ENCODE results near the gene ADAMTS2. TPM values are rescaled to one million over a fixed set of nuclear protein-coding genes. Genes with fewer than 3 reads are reported as not detected.

Gene ADAMTS2
- total RNA-seq, 1 donor from 2014 or later: 29.7 TPM

DNA sequence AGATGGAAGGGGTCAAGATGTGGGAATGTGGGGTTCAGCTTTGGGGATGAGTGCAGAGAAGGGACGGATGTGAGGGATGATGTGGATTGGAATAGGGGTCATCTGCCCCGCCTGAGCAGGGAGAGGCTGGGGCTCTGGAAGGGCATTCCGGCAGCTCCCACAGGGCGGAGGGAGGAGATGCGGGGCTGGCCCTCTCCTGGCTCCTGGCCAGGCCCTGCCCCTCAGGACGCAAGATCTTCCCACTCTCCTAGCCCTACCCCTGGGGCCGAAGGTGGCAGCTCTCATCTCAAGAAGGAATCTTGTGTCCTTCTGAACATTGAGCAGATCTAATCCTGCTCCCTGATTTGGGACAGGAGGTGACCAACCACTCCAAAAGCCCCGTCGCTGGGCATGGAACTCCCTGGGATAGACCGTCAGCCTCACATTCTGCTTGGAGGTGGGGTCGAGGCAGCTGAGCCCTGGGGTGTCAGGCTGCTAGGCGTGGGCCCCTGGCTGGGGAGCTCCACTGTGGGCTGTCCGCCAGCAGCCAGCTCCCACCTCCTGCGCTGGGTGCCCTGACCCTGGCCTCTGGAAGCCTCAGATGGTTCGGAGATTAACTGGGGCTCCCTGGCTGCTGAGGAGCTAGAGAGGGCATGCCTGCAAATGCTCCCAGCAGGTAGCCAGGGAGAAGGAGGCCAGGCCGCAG, 159.9 kb downstream of the ADAMTS2 start:
- Histone ChIP-seq H3K27ac (ENCODE audit: low read depth, low read length) (no peak overlapping the region), H3K4me3 (ENCODE audit: low read length in 3 of 3) (no peak overlapping the region), H3K36me3 (ENCODE audit: control insufficient read depth in 3 of 3, insufficient read depth in 3 of 3, low read length in 3 of 3) (no peaks in the 10 kb centered on the region), H3K9ac (ENCODE audit: low read depth in 1 of 3, low read length in 3 of 3) (no peak overlapping the region), H3K9me3 (ENCODE audit: control insufficient read depth in 3 of 3, low read length in 3 of 3) (no peaks in the 10 kb centered on the region), H3K27me3 (ENCODE audit: control insufficient read depth in 3 of 3, insufficient read depth in 3 of 3, low read length in 3 of 3) (peaks cover 0 to 9% (median 8%) of the 10 kb centered on the region in 3 donors), H3K4me1 (ENCODE audit: control insufficient read depth in 3 of 3, insufficient read depth in 3 of 3, low read length in 3 of 3) (no peaks in the 10 kb centered on the region)

DNA sequence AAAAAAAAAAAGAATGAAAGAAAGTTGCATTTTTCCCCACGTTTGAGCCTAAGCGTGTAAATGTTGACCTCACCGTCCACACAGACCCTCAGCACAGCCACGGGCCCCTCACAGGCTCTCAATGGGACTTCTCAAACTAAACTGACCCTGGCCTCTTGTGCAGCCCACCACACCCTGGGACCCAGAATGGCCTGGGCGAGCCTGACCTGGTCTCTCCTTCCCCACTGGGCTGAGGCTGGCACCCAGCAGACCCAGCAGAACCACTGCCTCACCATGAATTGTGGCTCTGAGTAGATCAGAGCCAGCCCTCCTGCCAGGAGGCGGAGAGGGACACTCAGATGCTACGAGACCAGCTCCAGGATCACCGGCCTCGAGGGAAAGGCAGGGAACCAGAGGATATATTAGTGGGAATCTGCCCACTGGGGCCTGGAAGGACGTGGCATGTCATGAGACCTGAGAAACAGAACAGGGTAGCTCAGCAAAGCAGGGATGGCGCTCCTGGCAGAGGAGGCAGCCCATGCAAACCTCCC, 160.7 kb downstream of the ADAMTS2 start:
- no peak overlapping the region for H3K4me3 ChIP-seq (ENCODE audit: low read length in 3 of 3)
- no peak overlapping the region for H3K27ac ChIP-seq (ENCODE audit: low read depth, low read length)
- H3K4me1 ChIP-seq (ENCODE audit: control insufficient read depth in 3 of 3, insufficient read depth in 3 of 3, low read length in 3 of 3): no peaks in the 10 kb centered on the region
- no peak overlapping the region for H3K9ac ChIP-seq (ENCODE audit: low read depth in 1 of 3, low read length in 3 of 3)
- H3K9me3 ChIP-seq (ENCODE audit: control insufficient read depth in 3 of 3, low read length in 3 of 3): no peaks in the 10 kb centered on the region
- H3K36me3 ChIP-seq (ENCODE audit: control insufficient read depth in 3 of 3, insufficient read depth in 3 of 3, low read length in 3 of 3): peaks cover 0 to 2% (median 0%) of the 10 kb centered on the region in 3 donors
- peaks cover 0 to 12% (median 8%) of the 10 kb centered on the region in 3 donors for H3K27me3 ChIP-seq (ENCODE audit: control insufficient read depth in 3 of 3, insufficient read depth in 3 of 3, low read length in 3 of 3)

DNA sequence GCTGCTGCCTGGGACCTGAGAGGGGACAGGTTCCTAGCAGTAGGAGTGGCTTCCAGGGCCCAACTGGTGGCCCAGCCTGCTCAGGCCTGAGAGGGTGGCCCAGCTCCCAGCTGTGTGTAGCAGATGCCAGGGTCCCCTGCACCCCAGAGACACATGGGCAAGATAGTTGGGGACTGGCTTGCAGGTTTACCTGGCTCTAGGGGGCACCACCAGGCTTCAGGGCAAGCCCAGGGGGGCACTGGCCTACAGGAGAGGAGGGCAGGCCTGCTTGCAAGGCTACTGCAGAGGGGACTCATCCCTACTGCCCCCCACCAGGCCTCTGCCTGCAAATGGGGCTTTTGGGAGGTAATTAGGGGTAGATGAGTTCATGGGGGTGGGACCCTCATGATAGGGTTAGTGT, 161.8 kb downstream of the ADAMTS2 start:
- Histone ChIP-seq H3K4me1 (ENCODE audit: control insufficient read depth in 3 of 3, insufficient read depth in 3 of 3, low read length in 3 of 3) (no peaks in the 10 kb centered on the region), H3K27ac (ENCODE audit: low read depth, low read length) (no peak overlapping the region), H3K36me3 (ENCODE audit: control insufficient read depth in 3 of 3, insufficient read depth in 3 of 3, low read length in 3 of 3) (peaks cover 0 to 2% (median 0%) of the 10 kb centered on the region in 3 donors), H3K9me3 (ENCODE audit: control insufficient read depth in 3 of 3, low read length in 3 of 3) (no peaks in the 10 kb centered on the region), H3K27me3 (ENCODE audit: control insufficient read depth in 3 of 3, insufficient read depth in 3 of 3, low read length in 3 of 3) (peaks cover 0 to 9% (median 8%) of the 10 kb centered on the region in 3 donors), H3K4me3 (ENCODE audit: low read length in 3 of 3) (no peak overlapping the region), H3K9ac (ENCODE audit: low read depth in 1 of 3, low read length in 3 of 3) (no peak overlapping the region)

DNA sequence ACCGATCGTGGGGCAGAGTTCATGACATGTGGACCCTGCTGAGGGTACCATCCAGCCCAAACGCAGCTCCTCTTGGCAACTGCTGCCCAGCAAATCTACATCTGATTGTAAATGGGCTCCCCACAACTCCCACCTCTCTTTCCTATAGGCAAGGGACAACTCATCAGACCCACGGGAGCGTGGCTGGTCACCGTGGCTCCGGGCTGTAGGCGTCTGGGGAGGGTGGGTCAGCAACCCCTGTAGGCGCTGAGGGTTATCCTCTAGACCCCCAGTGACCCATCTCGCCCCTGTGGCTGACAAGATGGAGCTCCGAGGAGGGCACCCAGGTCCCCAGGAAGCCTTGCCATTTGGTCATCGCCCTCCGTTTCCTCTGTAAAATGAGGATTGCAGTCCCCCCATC, 162.7 kb downstream of the ADAMTS2 start:
- Histone ChIP-seq H3K27me3 (ENCODE audit: control insufficient read depth in 3 of 3, insufficient read depth in 3 of 3, low read length in 3 of 3) (peaks cover 0 to 9% (median 8%) of the 10 kb centered on the region in 3 donors), H3K9me3 (ENCODE audit: control insufficient read depth in 3 of 3, low read length in 3 of 3) (no peaks in the 10 kb centered on the region), H3K9ac (ENCODE audit: low read depth in 1 of 3, low read length in 3 of 3) (no peak overlapping the region), H3K27ac (ENCODE audit: low read depth, low read length) (no peak overlapping the region), H3K36me3 (ENCODE audit: control insufficient read depth in 3 of 3, insufficient read depth in 3 of 3, low read length in 3 of 3) (peaks cover 0 to 2% (median 0%) of the 10 kb centered on the region in 3 donors), H3K4me1 (ENCODE audit: control insufficient read depth in 3 of 3, insufficient read depth in 3 of 3, low read length in 3 of 3) (no peaks in the 10 kb centered on the region), H3K4me3 (ENCODE audit: low read length in 3 of 3) (no peak overlapping the region)

DNA sequence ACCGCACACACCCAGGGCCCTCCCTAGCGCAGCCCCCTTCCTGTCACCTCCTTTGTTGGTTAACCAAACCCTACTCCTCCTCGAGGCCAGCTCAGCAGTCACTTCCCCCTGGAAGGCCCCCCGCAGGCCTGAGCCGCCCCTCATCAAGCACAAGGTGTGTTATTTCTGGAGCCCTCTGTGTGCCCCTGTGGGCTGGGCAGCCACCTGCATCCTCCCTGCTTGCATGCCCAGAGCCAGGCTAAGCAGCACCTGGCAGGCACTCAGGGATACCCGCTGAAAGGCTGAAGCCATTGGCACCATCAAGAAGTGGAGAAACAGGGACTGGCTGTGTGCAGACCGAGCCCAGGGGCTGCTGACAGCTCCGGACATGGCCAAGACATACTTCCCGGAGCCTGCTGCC, 163.3 kb downstream of the ADAMTS2 start:
- no peaks in the 10 kb centered on the region for H3K9me3 ChIP-seq (ENCODE audit: control insufficient read depth in 3 of 3, low read length in 3 of 3)
- no peak overlapping the region for H3K27ac ChIP-seq (ENCODE audit: low read depth, low read length)
- H3K27me3 ChIP-seq (ENCODE audit: control insufficient read depth in 3 of 3, insufficient read depth in 3 of 3, low read length in 3 of 3): peaks cover 0 to 9% (median 8%) of the 10 kb centered on the region in 3 donors
- no peak overlapping the region for H3K9ac ChIP-seq (ENCODE audit: low read depth in 1 of 3, low read length in 3 of 3)
- no peaks in the 10 kb centered on the region for H3K4me1 ChIP-seq (ENCODE audit: control insufficient read depth in 3 of 3, insufficient read depth in 3 of 3, low read length in 3 of 3)
- H3K4me3 ChIP-seq (ENCODE audit: low read length in 3 of 3): no peak overlapping the region
- H3K36me3 ChIP-seq (ENCODE audit: control insufficient read depth in 3 of 3, insufficient read depth in 3 of 3, low read length in 3 of 3): peaks cover 0 to 2% (median 0%) of the 10 kb centered on the region in 3 donors

DNA sequence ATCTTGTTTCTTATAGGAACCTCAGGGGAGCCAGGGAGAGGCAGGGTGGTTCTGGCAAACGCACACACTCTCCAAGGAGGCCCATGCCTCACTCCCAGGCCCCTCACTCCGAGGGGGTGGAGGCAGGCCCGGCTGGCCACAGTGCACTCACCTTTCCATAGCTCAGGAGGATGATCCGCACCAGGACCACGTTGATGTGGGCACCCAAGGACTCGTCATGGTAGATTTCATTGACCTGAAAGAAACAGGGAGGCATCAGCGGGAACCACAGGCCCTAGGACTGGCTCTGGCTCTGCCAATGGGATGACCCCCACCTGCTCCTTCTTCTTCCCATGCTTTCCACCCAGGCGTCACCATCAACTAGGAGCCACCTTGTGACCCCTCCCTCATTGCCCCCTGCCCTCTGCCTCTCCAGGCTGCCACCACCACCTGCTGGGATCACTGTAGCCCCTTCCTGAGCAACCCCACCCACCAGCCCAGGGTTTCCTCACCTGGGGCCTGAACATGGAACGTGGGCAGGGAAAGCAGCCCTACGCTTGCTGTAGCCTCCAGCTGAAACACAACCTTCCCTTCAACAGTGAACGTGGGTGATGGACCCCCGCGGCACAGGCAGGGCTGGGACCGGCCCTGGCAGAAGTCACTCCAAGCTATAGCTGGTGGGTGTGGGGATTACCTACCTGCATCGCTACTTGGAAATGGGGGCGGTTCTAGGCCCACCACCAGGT, 164.2 kb downstream of the ADAMTS2 start:
- H3K9ac ChIP-seq (ENCODE audit: low read depth in 1 of 3, low read length in 3 of 3): no peak overlapping the region
- no peaks in the 10 kb centered on the region for H3K9me3 ChIP-seq (ENCODE audit: control insufficient read depth in 3 of 3, low read length in 3 of 3)
- H3K36me3 ChIP-seq (ENCODE audit: control insufficient read depth in 3 of 3, insufficient read depth in 3 of 3, low read length in 3 of 3): peaks cover 0 to 2% (median 0%) of the 10 kb centered on the region in 3 donors
- H3K27me3 ChIP-seq (ENCODE audit: control insufficient read depth in 3 of 3, insufficient read depth in 3 of 3, low read length in 3 of 3): peaks cover 0 to 14% (median 12%) of the 10 kb centered on the region in 3 donors
- no peak overlapping the region for H3K27ac ChIP-seq (ENCODE audit: low read depth, low read length)
- no peaks in the 10 kb centered on the region for H3K4me1 ChIP-seq (ENCODE audit: control insufficient read depth in 3 of 3, insufficient read depth in 3 of 3, low read length in 3 of 3)
- H3K4me3 ChIP-seq (ENCODE audit: low read length in 3 of 3): no peak overlapping the region

DNA sequence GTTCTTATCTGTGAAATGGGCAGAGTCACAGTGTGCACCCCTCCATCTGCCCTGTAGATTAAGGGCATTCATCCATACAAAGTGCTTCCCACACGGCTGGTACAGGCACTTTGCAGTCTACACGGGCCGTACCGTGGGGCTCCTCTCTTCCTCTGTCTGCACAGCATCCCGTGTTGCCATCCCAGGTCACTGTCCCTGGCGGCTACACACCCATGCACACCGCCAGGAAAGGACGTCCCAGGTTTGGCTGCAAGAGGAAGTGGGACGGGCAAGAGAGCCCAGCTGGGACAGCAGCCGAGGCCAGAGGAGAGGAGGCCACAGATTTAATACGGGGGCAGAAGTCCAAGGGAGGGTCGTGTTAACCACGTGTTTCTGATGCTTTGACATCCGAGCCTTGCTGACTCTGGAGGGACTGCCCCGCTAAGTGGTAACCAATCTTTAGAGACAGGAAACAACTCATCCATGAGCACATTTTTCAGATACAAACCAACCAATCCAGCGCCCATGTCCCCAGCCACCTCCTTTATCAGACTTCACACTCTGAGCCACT, 165.1 kb downstream of the ADAMTS2 start:
- peaks cover 0 to 2% (median 0%) of the 10 kb centered on the region in 3 donors for H3K36me3 ChIP-seq (ENCODE audit: control insufficient read depth in 3 of 3, insufficient read depth in 3 of 3, low read length in 3 of 3)
- H3K27ac ChIP-seq (ENCODE audit: low read depth, low read length): no peak overlapping the region
- H3K9me3 ChIP-seq (ENCODE audit: control insufficient read depth in 3 of 3, low read length in 3 of 3): no peaks in the 10 kb centered on the region
- no peak overlapping the region for H3K9ac ChIP-seq (ENCODE audit: low read depth in 1 of 3, low read length in 3 of 3)
- H3K4me3 ChIP-seq (ENCODE audit: low read length in 3 of 3): no peak overlapping the region
- no peaks in the 10 kb centered on the region for H3K4me1 ChIP-seq (ENCODE audit: control insufficient read depth in 3 of 3, insufficient read depth in 3 of 3, low read length in 3 of 3)
- peaks cover 0 to 9% (median 9%) of the 10 kb centered on the region in 3 donors for H3K27me3 ChIP-seq (ENCODE audit: control insufficient read depth in 3 of 3, insufficient read depth in 3 of 3, low read length in 3 of 3)

DNA sequence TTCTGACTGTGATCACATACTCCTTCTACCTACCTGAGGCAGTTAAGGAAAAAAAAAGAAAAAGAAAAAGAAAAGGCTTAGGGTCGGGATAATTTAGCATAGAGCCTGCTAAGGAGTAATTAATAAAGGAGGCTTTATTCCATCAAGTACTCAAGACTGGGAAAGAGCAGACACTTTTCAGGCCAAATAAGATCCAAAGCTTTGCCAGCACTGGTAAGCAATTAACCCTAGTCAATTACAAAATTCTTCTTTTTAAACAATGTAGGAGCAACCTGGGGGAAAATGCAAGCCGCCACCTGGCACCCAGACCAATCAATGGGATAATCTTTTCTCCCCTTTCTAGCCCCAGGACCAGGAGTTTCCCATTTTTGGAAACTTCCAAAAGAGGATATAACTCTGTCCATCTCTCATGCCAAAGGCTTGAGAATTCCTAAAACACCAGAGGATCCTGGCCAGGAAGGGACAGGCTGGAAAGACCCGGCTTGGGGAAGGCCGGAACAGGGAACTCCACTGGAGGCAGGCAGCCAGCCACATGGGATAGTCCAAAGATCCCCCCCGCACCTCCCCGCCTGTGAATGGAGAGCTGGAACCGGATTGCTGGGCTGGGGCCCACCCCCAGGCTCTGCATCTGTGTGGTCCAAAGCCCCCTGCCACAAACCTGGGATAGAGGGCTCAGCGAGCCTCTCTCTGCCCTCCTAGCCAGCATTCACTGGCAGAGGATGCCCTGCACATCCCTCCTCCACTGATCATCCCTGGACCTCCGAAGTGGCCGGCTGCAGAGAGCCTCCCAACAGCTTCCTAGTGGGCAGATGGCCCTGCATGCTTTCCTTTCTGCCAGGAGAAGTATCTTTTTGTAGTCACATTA, 167.3 kb downstream of the ADAMTS2 start:
- Histone ChIP-seq H3K9me3 (ENCODE audit: control insufficient read depth in 3 of 3, low read length in 3 of 3) (no peaks in the 10 kb centered on the region), H3K36me3 (ENCODE audit: control insufficient read depth in 3 of 3, insufficient read depth in 3 of 3, low read length in 3 of 3) (peaks cover 0 to 2% (median 0%) of the 10 kb centered on the region in 3 donors), H3K27me3 (ENCODE audit: control insufficient read depth in 3 of 3, insufficient read depth in 3 of 3, low read length in 3 of 3) (peaks cover 0 to 9% (median 9%) of the 10 kb centered on the region in 3 donors), H3K4me1 (ENCODE audit: control insufficient read depth in 3 of 3, insufficient read depth in 3 of 3, low read length in 3 of 3) (no peaks in the 10 kb centered on the region), H3K4me3 (ENCODE audit: low read length in 3 of 3) (no peak overlapping the region), H3K9ac (ENCODE audit: low read depth in 1 of 3, low read length in 3 of 3) (no peak overlapping the region), H3K27ac (ENCODE audit: low read depth, low read length) (no peak overlapping the region)

DNA sequence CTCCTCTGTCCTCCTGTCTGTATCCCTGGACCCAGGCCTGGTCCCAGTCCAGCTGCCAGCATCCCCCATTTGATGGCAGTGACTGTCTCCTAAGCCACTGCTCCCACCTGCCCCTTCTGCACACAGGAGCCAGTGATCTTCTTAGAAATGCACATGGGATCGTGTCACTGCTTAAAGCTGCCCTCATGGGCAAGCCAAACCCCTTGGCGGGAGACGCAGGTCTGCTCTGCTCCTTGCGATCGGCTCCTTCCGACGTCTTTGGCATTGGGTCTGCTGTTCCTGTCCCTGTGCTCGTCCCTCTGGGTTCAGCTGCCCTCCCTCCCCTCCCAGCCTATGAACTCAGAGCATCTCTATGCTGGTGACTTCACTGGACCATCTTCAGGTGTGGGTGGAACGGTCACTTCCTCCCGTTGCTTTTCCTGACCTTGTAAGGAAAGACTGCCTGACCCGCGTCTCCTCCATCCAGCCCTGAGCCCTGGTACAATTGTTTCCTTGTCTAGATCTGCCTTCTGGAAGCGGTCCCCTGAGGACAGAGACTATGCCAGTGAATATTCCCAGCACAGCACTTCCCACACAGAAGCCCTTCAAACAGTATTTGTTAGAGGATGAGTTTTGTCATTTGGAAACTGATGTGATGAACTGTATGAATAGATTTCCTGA, 168.6 kb downstream of the ADAMTS2 start:
- no peaks in the 10 kb centered on the region for H3K9me3 ChIP-seq (ENCODE audit: control insufficient read depth in 3 of 3, low read length in 3 of 3)
- H3K4me1 ChIP-seq (ENCODE audit: control insufficient read depth in 3 of 3, insufficient read depth in 3 of 3, low read length in 3 of 3): no peaks in the 10 kb centered on the region
- no peak overlapping the region for H3K27ac ChIP-seq (ENCODE audit: low read depth, low read length)
- H3K36me3 ChIP-seq (ENCODE audit: control insufficient read depth in 3 of 3, insufficient read depth in 3 of 3, low read length in 3 of 3): peaks cover 0 to 2% (median 0%) of the 10 kb centered on the region in 3 donors
- peaks cover 0 to 9% (median 9%) of the 10 kb centered on the region in 3 donors for H3K27me3 ChIP-seq (ENCODE audit: control insufficient read depth in 3 of 3, insufficient read depth in 3 of 3, low read length in 3 of 3)
- H3K4me3 ChIP-seq (ENCODE audit: low read length in 3 of 3): no peak overlapping the region
- H3K9ac ChIP-seq (ENCODE audit: low read depth in 1 of 3, low read length in 3 of 3): no peak overlapping the region

Data from skeletal muscle tissue (tissue), 4 donors.